ENCODE results near the gene TCF7L2.

Gene TCF7L2

DNA sequence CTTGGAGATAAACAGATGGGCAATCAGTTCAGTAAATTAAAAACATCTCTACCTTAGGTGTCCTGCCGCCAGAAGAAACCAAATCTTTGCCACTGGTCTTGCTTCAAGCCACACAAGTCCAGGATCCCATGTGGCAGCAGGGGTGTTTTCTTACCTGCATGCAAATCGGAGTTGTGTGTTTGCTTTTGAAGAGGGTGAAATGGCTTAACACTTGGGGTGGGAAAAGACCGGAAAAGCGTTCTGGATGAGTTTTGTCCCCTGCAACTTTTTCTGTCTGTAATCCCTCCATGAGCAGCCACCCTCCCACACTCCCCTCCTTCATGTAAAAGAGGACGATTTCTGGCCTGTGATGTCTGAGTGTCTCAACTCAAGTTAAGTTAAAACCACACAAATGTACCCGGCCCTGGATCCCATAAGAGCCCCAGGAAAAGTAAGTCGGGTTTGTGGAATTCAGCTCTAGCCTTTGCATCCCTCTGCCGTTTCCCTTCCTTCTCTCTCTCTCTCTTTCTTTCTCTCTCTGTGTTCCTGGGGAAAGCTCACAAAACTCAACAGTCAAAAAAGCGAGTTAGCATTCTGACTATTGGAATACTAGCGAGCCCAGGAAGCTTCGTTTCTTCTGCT lies 178.5 kb downstream of the TCF7L2 start:
- DNase-seq = no peak

DNA sequence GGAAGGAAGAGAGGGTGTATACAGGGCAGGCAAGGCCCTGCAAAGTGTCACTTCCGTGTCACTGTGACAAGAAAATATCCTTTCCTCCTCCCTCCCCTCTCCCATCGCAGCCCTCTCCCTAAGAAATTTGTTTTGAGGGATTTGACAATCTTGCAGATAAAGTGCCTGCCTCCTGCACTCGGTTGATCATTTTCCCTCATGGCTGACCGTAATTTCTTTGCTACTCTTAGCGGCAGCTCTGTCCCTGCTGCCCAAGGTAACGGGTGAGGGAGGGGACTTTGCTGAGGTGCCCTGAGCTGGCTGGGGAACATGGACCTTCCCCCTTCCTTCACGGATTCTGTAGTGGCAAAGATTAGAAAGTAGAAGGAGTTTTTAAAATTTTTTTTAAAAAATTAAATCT lies 179.1 kb downstream of the TCF7L2 start:
- DNase-seq = no peak

DNA sequence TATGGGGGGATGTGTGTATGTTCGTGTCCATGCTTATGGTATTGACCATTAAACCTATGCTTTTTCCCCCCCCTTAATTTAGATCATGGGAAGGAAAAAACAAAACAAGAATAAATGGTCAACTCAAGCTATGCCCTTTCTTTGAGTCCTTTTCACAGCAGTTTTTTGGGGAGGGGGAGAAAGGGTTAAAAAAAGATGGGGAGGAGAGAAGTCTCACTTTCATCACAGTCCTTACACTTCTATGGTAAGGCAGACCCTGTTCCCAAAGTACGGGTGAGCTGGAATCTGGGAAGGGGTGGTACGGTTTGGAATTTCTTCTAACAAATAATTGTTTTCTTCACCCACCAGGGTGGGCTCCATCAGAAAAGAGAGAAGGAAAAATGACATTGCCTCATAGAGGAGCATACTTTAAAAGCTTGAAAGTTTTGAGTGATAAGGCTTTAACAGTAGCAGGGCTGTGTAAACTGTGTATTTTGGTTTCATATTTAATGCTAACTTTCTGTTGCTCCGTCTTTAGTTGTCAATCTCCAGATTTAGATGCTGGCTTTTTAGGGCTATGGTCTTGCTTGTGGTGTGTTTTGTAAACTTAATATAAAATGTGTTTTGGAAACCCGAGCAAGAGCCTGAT lies 180.1 kb downstream of the TCF7L2 start:
- no peak for DNase-seq

DNA sequence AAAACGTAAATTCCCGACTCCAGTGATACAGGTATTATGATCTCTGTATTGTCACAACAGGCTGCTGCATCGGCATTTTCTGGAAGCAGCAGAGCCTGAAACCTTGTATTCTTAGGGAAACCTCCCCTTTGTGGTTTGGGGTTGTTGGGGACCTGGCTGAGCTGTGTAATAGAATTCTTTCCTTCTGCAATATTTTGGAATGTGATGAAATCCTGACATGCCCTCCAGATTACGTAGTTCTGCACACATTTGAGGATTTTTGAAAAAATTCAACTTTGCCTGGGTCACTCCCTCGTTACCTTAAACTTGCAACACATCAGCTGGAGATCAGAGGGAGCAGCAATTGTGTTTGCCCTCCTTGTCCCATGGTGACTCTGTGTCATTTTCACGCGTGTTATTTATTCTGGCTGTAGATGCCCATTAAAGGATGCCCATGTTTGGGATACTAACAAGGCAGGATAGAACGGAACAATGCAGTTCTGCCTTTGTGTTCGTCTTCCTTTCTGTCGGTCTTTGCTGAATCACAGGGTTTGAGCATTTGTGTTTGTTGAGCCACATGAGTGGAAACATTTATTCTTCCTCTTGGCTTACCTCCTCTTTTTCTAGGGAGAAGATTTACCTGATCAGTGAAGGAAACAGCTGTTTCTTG lies 181.7 kb downstream of the TCF7L2 start:
- DNase-seq = no peak

DNA sequence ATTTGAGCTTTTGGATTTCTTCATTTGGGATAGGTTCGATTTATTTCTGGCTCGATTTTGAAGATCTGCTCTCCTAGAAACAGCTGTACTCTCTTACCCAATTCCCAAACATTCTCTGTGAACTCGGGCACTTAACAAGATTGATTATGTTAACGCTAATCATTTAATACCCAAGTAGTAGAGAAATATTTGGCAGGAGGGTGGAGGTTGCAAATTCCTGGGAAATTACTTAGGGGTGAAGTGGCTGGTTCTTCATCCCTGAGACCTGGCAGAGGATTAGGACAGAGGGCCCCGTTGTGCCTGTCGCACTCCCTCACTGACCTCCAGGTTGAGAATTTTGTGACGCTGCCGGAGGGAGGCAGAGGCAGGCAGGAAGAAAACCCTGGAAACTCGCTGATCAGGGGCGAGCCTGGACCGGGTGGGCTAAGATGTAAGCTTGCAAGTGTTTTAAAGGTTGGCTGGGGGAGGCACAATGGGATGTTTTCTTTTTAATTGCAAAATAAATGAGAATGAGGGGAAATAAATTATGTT lies 182.6 kb downstream of the TCF7L2 start:
- no peak for DNase-seq

DNA sequence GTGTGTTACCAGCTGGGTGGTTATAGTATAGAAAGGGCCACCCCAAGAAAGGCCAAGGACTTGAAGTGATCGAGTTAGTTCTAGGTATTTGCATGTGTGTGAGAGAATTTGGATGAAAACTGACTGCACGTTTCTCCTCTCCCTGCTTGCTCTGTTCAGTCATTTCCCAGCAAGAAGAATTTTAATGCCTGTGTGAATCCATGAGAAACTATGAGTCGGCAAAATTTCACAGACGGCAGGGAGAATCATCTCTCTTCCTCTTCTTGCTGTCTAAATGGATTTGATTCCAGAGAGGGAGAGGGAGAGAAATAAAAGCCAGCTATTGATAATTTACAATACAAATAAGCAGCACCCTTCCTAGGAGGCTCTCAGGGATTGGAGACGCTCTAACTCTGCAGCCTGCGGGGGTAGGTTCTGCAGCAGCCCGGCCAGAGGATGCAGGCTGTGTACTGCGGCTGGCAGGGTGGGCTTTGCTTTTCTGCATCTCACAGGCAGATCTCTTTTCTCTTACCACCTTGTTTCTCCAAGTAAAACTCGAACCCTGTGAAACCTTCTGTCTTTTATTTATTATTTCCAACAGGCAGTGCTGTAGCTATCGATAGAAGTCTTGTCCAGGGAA lies 183.6 kb downstream of the TCF7L2 start:
- no peak for DNase-seq

DNA sequence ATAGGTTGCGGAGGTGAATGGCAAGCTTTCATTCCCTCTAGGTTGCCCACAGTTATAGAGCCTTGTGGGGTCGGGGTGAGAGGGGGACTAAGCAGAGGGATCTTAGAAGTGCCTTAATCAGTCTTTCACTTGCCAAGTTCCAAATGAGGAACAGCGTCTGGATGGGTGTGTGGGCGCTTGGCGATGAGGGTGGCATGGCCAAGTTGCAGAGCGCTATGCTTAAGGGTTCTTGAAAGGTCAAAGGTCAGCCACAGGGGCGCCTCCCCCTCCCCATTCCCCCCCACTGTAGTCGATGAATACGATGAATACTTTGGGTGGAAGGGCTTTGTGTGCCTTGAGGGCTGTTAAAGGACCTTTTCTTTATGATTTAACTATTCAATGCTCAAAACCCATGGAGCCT lies 185.0 kb downstream of the TCF7L2 start:
- no peak for DNase-seq

DNA sequence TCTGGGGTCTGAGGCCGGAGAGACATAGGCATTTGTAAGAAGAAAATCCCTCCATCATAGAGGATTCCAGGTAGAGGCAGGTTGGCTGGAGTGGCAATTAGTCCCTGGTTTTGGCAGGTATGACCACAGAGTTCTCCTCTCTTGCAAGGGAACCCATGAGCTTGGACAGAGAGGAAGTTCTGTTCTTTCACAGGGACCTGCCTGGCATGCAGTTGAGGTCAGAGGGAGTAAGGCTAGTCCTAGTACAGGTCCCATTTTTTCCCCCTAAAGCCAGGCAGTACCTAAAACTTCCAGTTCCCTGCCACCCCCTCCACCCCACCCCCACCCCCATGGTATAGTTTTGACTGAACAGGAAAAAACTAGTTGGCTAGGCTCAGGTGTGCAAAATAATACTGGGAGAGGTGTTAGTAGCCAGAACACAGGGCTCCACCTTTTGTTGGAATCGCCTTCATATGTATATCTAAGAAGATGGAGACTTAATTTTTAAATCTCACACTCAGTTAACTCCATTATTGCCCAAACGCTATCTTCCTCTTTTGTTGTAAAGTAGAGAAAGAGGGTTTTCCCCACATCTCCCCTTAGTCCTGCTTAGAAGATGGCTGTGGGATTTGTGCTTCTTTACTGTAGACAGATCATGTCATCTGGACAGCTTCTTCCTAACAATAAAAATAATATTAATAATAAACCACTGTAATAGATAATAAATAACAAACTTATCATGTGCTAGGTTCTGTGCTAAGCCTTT lies 188.1 kb downstream of the TCF7L2 start:
- DNase-seq = no peak

DNA sequence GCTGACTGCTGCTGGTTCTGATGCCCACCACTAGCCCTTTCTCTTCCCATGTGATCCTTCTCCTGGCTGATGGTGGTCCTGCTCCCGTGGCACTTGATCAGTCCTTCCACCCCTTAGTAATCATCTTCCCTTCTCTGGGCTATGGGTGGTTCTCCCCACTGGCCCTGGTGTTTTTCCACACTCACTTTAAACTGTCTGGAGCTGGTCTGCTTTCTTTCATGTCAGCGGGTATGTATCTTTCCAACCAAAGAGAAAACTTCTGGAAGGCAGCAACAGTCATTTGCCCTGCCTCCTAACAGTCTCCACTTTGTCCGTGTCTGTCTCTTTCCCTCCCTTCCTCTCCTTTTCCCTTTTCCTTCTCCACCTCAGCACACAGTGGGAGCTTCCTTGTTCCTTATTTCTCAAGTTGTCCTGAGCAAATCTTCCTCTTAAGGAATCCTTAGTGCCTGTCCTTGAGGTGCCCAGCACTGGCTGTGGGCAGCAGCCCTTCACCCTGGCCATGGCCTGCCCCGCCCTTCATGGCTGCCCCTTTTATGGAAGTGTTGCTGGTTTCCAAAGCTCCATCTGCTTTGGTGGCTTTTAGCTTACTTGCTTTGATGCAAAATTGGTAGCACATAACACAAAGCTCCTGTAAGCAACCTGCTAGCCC lies 189.0 kb downstream of the TCF7L2 start:
- DNase-seq = no peak

DNA sequence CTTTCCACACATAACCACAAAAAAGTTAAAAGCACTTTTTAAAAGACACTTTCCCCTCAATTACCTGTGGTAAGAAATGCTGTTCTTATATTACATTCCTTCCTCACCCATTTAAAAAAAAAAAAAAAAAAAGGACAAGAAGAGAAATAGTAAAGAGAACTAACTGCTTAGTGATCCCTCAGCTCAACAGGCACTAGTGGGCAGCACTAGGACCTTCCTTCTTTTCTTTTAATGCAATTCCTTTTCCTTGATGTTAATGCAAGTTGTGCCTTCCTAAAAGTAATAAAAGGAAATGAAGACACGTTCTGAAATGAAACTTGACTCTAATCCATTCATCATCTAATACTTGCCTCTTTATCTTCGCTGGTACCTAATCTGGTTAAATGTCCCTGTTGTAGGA lies 189.7 kb downstream of the TCF7L2 start:
- no peak for DNase-seq

DNA sequence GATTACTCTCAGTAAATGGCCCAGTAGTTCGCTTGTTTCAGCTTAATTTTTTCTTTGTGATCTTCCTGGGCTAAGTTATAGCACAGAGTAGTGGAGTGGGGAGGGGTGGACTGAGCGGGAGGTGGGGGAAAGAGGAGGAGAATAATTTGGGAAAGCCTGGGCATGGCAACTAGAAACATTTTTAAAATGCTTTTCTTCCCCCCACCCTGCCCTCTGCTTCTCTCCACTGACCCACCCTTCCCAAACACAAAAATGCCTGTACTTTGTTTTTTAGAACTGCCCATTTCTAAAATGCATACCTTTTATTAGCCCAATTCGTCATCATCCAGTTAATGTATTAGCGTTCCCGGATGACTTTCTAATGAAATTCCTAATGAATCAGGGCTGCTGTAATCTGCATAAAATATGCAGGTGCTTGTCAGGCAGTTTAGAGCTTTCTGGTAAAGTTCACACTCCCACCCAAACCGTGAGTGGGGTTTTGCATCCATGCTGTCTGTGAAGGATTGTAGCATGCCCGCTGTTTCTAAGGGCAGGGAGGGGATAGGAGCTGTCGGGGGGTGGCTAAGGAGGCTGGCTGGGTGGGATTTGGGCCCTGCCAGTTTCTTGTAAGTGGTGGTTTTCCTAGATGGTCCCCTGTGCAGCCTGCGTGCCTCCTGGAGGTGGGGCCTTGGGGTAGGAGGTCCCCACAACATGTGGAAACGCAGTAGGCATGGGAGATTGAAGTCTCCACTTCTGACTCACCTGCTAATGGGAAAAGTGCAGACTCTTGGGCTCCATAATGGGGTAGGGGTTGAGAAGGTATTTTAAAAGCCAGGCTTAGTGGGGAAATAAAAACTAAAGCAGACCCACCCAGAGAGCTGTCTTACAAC lies 190.3 kb downstream of the TCF7L2 start:
- DNase-seq = no peak

DNA sequence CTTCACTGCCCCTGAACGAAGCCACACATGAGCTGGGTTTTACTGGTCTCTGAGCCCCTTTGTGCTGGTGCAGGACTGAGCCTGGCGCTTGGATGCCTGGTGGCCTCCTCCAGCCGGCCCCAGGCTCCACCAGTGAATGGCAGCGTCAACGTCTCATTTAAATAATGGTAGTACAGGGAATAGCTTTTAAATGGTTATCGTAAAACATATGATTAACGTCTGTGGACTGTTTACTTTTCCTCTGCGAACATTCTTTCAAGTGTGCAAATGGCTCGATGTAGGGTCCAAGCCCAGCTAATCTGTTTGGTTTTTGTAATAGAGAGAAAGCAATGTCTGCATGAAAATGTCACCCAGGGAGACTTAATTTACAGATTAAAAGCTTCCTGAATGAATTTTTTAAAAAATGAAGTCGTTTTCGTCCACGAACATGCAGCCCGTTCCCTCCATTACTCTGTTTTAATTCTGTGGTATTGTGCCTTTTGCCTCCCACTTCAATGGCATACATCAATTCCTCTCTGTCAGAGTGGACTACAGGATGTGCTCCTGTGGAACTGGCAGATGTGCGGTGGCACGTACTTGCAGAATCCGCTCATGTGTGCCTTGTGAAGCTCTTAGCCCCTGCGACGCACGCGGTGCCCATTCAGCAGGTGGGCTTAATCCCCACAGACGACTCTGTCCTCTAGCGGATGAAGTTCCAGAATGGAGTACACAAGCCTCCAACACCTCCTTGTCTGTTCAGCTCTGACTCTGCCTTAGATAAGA lies 192.7 kb downstream of the TCF7L2 start:
- no peak for DNase-seq

DNA sequence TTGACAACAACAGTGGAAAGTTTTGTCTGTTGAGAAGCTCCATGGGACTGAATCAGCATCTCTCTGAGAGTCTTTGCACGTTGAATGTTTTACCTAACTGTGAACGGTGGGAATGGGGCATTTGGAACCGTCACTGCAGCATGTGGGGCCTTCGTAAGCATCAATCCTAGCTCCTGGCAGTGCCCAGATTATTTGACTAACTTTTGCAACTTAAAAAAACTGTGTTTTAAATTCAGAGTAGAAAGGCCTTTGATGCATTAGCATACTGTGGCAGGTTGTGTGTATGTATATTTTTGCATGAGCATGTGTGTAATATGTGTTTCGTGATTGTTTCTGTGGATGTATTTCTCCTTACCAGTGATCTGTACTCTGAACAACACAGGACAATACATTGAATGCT lies 194.5 kb downstream of the TCF7L2 start:
- DNase-seq = no peak

DNA sequence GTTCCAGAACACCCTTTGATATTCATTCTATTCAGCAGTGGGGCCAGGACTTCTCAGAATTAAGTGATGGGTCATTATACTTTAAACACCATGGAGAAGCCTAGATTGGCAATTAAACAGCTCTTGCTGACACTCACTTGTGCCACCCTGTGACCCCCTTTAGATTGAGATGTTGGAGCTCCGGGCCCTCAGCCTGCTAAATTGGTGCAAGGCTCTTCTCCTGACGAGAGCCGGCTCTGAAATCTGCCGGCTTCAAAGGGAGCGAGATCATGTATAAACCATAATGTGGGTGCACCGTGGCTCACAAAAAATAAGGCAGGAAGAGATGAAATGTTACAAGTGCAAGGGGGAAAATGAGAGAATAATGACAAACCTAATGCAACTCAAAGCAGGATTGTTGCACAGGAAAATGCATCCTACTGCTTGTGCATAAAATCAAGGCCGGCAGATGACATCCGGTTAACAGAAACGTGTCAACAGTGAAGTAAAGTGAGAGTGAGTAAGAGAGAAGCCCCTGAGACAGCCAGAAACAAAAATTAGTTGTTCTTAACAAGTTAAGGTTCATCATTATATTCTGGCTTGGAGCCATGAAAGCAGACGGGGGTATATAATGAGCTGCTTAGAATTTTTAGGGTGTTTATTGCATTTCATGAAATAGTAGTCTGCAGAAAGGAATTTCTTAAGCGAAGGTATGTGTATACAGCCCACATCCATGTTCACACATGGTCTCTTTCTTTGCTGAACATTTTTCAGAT lies 198.2 kb downstream of the TCF7L2 start:
- DNase-seq = no peak

DNA sequence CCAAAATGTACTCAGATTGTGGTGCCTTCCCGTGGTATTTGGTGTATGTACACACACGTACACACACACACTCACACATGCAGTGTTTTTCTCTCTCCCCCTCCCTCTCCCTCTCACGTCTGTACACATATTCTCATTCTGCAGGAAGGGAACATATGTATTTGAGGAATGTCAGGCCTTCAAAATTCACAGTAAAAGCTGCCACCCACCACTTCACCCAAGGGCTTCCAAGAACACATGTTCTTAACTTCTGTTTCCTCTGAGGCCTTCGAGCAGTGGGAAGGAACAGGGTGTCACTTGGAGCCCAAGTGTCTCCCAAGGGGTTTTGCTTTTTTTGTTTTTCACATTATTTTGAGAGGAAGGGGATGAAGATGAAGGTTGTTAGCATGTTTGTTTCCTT lies 198.9 kb downstream of the TCF7L2 start:
- DNase-seq = no peak

DNA sequence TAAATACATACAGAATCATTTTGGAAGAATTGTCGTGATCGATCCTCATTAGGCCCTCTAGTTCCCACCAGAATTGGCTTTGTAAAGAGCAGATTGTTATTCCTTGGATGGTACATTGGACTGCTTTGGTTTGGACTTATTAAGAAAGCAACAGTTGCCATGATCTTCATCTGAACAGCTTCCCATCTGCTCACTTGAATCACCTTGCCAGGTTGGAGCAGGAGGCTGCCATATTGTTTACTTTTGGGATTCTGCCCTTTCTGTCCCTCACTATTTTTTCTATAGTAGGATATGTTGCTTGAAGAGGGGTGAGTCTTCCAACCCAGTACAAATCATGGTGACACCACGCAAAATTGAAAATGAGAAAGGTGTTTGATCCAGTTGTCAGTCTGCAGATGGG lies 199.6 kb downstream of the TCF7L2 start:
- no peak for DNase-seq

DNA sequence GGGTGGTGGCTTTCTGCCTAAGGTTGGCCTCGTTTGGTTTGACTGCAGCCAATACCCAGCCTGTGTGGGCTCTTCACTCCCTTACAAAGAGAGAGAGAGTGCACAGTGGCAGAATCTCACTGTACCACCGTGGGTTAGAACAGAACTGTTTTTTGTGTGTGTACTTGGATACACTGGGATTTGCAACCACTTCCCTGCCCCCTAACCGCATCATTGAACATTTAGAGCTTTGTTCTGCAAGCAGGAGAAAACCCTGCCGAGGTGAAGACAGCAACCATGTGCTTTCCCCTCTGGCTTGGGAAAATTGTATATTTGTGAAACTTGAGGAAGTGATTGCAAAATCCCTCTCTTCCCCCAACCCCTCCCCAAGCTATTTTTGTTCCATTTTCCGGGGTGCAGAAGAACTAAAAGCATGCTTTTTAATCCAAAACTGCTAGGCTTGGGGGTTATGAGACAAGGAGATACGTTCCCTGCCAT lies 201.2 kb downstream of the TCF7L2 start:
- no peak for DNase-seq

DNA sequence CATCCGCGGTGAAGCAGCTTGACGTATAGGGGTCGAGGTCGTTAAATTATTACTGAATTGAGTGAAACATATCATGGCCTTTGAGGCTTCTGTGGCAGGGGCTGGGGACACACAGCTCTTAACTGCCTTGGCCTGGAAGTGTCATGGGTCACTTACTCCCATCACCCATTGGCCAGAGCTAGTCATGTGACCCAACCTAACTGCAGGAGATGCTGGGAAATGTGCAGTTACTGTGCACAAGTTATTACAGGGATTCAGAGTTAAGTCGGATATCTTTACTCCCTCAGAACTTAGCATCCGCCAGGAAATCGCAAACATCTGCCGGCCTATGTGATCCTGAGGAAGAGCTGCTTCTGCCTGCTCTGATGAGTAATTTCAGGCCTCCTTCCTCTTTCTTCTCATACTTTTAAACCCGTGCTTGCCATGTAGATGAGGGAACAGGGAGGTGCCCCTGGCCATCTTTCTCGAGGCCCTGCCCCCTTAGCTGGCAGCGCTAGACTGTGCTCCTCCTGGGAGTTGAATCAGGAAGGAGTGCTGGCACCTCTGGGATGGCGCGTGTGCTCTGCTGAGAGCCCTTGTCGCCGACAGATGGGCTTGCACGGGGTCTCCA lies 203.6 kb downstream of the TCF7L2 start:
- no peak for DNase-seq

DNA sequence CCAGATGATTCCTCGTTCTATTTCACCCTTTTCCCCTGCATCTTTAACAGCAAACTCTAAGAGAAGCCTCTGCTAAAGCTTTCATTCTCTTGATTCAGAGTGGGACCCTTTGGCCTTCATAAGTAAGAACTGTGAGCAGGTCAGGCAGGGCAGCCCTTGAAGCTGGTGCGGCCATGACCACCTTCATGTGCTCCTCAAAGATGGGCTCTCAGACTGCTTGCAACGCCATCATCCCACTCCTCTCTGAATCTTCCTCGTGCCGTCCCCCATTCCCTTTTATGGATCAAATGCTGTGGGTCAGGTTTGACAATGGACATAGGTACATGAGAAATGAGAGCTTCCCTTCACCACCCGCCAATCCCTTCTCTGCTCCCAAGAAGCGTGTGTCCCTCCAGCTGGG lies 207.4 kb downstream of the TCF7L2 start:
- DNase-seq = no peak

DNA sequence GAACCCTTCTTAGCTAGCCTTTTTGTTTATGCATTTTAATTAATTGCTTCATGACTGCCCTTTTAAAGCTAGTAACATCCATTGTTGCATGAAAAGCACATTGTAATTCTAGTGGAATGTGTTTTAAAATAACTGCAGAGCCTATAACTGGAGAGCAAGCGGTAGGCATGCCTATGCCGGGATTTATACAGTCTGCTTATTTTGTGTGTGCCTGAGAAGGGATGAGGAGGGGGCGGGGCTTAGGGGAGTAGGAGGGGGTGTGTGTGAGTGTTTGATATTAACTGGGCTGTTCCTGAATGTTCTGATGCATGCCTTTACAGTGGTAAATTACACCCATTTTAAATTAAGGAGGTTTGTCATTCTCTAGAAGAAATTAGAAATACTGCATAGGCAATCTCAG lies 208.1 kb downstream of the TCF7L2 start:
- DNase-seq = no peak
